Mesenchymal stem cell (in vitro differentiated cells and primary cell): Measurements from ENCODE around the gene QPCT.

ENCODE experiments used
- DNase-seq: peaks from one replicate; pipeline ENCODE4 v3.0.0-alpha.2; 2013
- H2AFZ ChIP-seq: one replicate; pipeline ENCODE4 v1.6.1; 2013; ENCODE audit warnings: low read depth, mild to moderate bottlenecking, control low read depth, inconsistent platforms, low read length, moderate library complexity
- H2AK5ac ChIP-seq: 2 replicates; pipeline ENCODE4 v1.6.1; 2013; ENCODE audit warnings: low read length, moderate library complexity, mild to moderate bottlenecking, inconsistent platforms; ENCODE audit not compliant: severe bottlenecking
- H2BK120ac ChIP-seq: one replicate; pipeline ENCODE4 v1.6.1; 2013; ENCODE audit warnings: low read depth, mild to moderate bottlenecking, inconsistent platforms, low read length, moderate library complexity
- H2BK12ac ChIP-seq, 2 experiments: one replicate each; pipeline ENCODE4 v1.6.1; 2013; ENCODE audit warnings: inconsistent platforms in 2 of 2, low read length in 2 of 2, mild to moderate bottlenecking in 2 of 2, moderate library complexity in 2 of 2, control low read depth in 1 of 2
- H2BK15ac ChIP-seq: one replicate; pipeline ENCODE4 v1.6.1; 2013; ENCODE audit warnings: mild to moderate bottlenecking, low read depth, inconsistent platforms; ENCODE audit not compliant: poor library complexity, severe bottlenecking
- H2BK5ac ChIP-seq: 2 replicates; pipeline ENCODE4 v1.6.1; 2013; ENCODE audit warnings: low read depth, mild to moderate bottlenecking, low read length, control low read depth, inconsistent platforms; ENCODE audit not compliant: poor library complexity, severe bottlenecking
- H3K14ac ChIP-seq, 2 experiments: one replicate each; pipeline ENCODE4 v1.6.1; 2013; ENCODE audit warnings: inconsistent platforms in 2 of 2, low read length in 2 of 2, control low read depth in 1 of 2, mild to moderate bottlenecking in 1 of 2, moderate library complexity in 1 of 2
- H3K18ac ChIP-seq, 2 experiments: one replicate each; pipeline ENCODE4 v1.6.1; 2013; ENCODE audit warnings: inconsistent platforms in 2 of 2, low read length in 2 of 2, control low read depth in 1 of 2, low read depth in 1 of 2, mild to moderate bottlenecking in 1 of 2
- H3K23ac ChIP-seq, 2 experiments: one replicate each; pipeline ENCODE4 v1.6.1; 2013; ENCODE audit warnings: inconsistent platforms in 2 of 2, low read length in 2 of 2, mild to moderate bottlenecking in 2 of 2, moderate library complexity in 2 of 2, control low read depth in 1 of 2
- H3K27ac ChIP-seq: 2 replicates; pipeline ENCODE4 v1.5.1; 2013; ENCODE audit warnings: mild to moderate bottlenecking, moderate library complexity, low read length, control low read depth, inconsistent platforms; ENCODE audit not compliant: poor library complexity, severe bottlenecking
- H3K27me3 ChIP-seq, 2 experiments: 2 replicates each; pipeline versions ENCODE4 v1.6.1 to v1.7.0; 2013; ENCODE audit warnings: low read length in 2 of 2, mild to moderate bottlenecking in 2 of 2, moderate library complexity in 2 of 2, control low read depth in 1 of 2, inconsistent platforms in 1 of 2; ENCODE audit not compliant: control insufficient read depth in 1 of 2, insufficient read depth in 1 of 2
- H3K36me3 ChIP-seq, 2 experiments: 2 replicates each; pipeline versions ENCODE4 v1.6.1 to v1.7.0; 2013; ENCODE audit warnings: low read length in 2 of 2, control low read depth in 1 of 2, inconsistent platforms in 1 of 2, low read depth in 1 of 2, mild to moderate bottlenecking in 1 of 2; ENCODE audit not compliant: insufficient read depth in 2 of 2, control insufficient read depth in 1 of 2
- H3K4ac ChIP-seq, 2 experiments: one replicate each; pipeline ENCODE4 v1.6.1; 2013; ENCODE audit warnings: inconsistent platforms in 2 of 2, low read length in 2 of 2, mild to moderate bottlenecking in 2 of 2, moderate library complexity in 2 of 2, control low read depth in 1 of 2, low read depth in 1 of 2
- H3K4me1 ChIP-seq: 2 replicates; pipeline ENCODE4 v1.6.1; 2013; ENCODE audit warnings: low read depth, low read length, control low read depth; ENCODE audit not compliant: control insufficient read depth, insufficient read depth
- H3K4me2 ChIP-seq: 2 replicates; pipeline ENCODE4 v1.6.1; 2013; ENCODE audit warnings: low read length, mild to moderate bottlenecking, inconsistent platforms; ENCODE audit not compliant: poor library complexity, severe bottlenecking
- H3K4me3 ChIP-seq, 2 experiments: 2 replicates each; pipeline versions ENCODE4 v1.5.1 to v1.7.0; 2013; ENCODE audit warnings: low read length in 2 of 2, mild to moderate bottlenecking in 2 of 2, control low read depth in 1 of 2, low read depth in 1 of 2; ENCODE audit not compliant: insufficient read depth in 1 of 2
- H3K79me1 ChIP-seq: replicated peaks from 2 replicates; pipeline ENCODE4 v1.6.1; 2013; ENCODE audit warnings: mild to moderate bottlenecking, control low read depth, low read length, inconsistent platforms; ENCODE audit not compliant: poor library complexity, severe bottlenecking
- H3K9ac ChIP-seq: 2 replicates; pipeline ENCODE4 v1.7.0; 2013; ENCODE audit warnings: mild to moderate bottlenecking, low read length, moderate library complexity
- H3K9me3 ChIP-seq: 2 replicates; pipeline ENCODE4 v1.7.0; 2013; ENCODE audit warnings: mild to moderate bottlenecking, low read length; ENCODE audit not compliant: control insufficient read depth
- H4K8ac ChIP-seq: one replicate; pipeline ENCODE4 v1.6.1; 2013; ENCODE audit warnings: inconsistent platforms, mild to moderate bottlenecking, low read length, moderate library complexity
- H4K91ac ChIP-seq: one replicate; pipeline ENCODE4 v1.6.1; 2013; ENCODE audit warnings: mild to moderate bottlenecking, low read length, inconsistent platforms
- WGBS: methylation state at CpG from one replicate; pipeline ENCODE4 v1.1.7; 2013; ENCODE audit warnings: mixed read lengths; 5-methylcytosine and 5-hydroxymethylcytosine counted together

QPCT gene

DNA sequence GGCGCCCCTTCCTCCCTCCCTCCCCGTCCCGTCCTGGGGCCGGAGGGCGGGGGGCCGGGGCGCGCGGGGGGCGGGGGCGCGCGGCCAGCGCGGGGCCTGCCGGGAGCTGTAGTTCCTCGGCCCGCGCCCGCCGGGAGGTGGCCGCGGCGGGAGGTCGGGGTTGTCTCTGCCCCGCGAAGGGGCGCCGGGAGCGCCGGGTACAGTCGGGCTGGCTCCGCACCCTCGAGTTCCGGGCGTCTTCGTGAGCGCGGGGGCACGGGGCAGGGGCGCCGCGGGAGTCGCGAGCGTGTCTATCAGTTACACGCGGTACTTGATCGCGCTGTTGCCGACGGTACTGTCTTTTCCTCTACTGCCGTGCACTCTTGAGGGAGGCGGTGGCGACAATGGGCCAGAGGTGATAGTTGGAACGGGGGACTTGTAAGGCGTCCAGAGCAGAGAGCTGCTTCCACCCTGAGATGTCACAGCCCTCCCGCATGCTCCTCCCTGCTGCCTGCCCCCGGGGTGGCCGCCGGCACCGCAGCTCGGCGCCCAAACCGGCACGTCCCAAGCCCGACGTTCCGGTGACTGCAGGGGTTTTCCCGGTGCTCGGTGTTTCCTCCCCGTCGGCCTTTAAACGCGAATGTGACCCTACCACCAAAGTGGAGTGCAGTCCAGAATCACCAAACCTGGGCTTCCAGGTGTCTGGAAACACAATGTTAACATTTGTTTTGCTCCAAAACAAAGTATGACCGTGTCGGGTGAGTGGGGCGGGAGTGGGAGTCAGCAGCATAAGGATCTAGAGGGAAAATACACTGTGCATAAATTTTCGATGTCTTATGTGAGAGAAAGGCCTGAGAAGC, 19.4 kb upstream of the QPCT start, which contains the start of gene PRKD3:
Gene PRKD3, minus strand, starts transcription at position 48 of the 839 bp plus-strand sequence. CDS start 8,309 bp downstream, outside the sequence.
- Histone ChIP-seq H3K23ac (peak within 1 kb of the TSS; percentile 49 to 56), H3K27ac (no peak within 1 kb of the TSS), H3K4me2 (peak within 1 kb of the TSS; percentile 89), H2AFZ (peak within 1 kb of the TSS; percentile 91), H3K9ac (peak within 1 kb of the TSS; percentile 90), H3K4ac (peak within 1 kb of the TSS; percentile 24 to 91), H2BK120ac (peak within 1 kb of the TSS; percentile 90), H4K91ac (peak within 1 kb of the TSS; percentile 82), H4K8ac (peak within 1 kb of the TSS; percentile 93), H3K4me1 (peaks cover 3% of the 10 kb centered on the region), H3K18ac (peak within 1 kb of the TSS; percentile 88 to 91), H3K14ac (peak within 1 kb of the TSS in 1 of 2 experiments; percentile 80), H3K36me3 (no peaks in the 10 kb centered on the region), H3K27me3 (no peaks in the 10 kb centered on the region), H2AK5ac (no peak within 1 kb of the TSS), H2BK5ac (no peak within 1 kb of the TSS), H3K4me3 (peak within 1 kb of the TSS; percentile 93 to 94), H3K9me3 (no peaks in the 10 kb centered on the region), H3K79me1 (no peaks in the 10 kb centered on the region), H2BK12ac (peak within 1 kb of the TSS; percentile 3 to 96), H2BK15ac (peak within 1 kb of the TSS; percentile 89)
- 4% methylated on average over 44 of the region's 79 CpGs for WGBS
- DNase-seq, result peak; percentile 70

DNA sequence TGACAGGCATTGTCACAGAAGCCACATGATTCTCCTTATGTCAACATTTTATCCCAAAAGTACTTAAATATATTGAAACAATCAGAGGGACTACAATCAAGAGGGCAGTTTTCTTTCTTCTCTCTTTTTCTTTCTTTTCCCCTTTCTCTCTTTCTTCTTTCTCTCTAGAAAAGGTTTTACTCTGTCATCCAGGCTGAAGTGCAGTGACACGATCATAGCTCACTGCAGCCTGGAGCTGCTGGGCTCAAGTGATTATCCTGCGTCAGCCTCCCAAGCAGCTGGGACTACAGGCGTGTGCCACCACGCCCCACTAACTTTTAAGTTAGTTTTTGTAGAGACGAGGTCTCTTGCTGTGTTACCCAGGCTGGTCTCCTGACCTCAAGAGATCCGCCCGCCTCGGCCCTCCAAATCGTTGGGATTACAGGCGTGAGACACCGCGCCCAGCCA, 18.8 kb upstream of the QPCT start:
- peak overlapping the region in 1 of 2 experiments; percentile 68 for H3K4ac ChIP-seq
- H3K4me3 ChIP-seq, result peak overlapping the region in 1 of 2 experiments; percentile 93
- no peak overlapping the region for H2BK5ac ChIP-seq
- WGBS, result 92% methylated on average over 12 of the region's 12 CpGs
- H2BK12ac ChIP-seq, result peak overlapping the region in 1 of 2 experiments; percentile 7
- H3K79me1 ChIP-seq, result no peaks in the 10 kb centered on the region
- H2AK5ac ChIP-seq, result no peak overlapping the region
- H3K27me3 ChIP-seq, result no peaks in the 10 kb centered on the region
- H3K9me3 ChIP-seq, result no peaks in the 10 kb centered on the region
- no peak overlapping the region for H2BK15ac ChIP-seq
- no peak overlapping the region for H4K91ac ChIP-seq
- no peak overlapping the region for H2AFZ ChIP-seq
- H3K4me1 ChIP-seq, result peaks cover 3% of the 10 kb centered on the region
- no peak overlapping the region for H3K14ac ChIP-seq
- no peak overlapping the region for H2BK120ac ChIP-seq
- H3K36me3 ChIP-seq, result no peaks in the 10 kb centered on the region
- peak overlapping the region; percentile 90 for H3K9ac ChIP-seq
- H3K4me2 ChIP-seq, result peak overlapping the region; percentile 85
- peak overlapping the region in 1 of 2 experiments; percentile 25 for H3K18ac ChIP-seq
- DNase-seq, result no peak
- no peak overlapping the region for H3K27ac ChIP-seq
- H4K8ac ChIP-seq, result peak overlapping the region; percentile 36
- H3K23ac ChIP-seq, result no peak overlapping the region

DNA sequence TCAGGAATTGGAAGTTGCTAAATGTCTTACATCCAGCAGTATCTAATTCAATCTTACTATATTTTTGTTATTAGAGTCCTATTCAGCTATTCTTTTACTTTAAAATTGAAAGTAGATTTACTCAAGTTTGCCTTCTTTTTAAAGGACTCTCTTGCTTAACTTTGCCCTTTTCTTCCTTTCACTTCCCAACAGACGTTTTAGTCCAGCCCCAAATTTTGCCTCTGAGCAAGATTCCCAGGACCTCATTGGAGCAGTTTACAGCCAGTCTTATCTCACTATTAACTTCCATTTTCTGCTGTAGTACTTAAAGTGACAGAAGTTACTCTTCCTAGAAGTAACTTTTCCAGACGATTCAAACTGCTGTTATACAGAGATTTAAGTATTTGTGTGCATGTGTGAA, 18.1 kb upstream of the QPCT start:
- no peak overlapping the region for H2BK12ac ChIP-seq
- no peak overlapping the region for H2BK120ac ChIP-seq
- H3K18ac ChIP-seq, result no peak overlapping the region
- no peak overlapping the region for H3K4ac ChIP-seq
- H3K14ac ChIP-seq, result no peak overlapping the region
- H2BK5ac ChIP-seq, result no peak overlapping the region
- DNase-seq, result peak; percentile 92
- H2BK15ac ChIP-seq, result no peak overlapping the region
- peaks cover 3% of the 10 kb centered on the region for H3K4me1 ChIP-seq
- H4K91ac ChIP-seq, result no peak overlapping the region
- no peak overlapping the region for H2AK5ac ChIP-seq
- H3K23ac ChIP-seq, result no peak overlapping the region
- no peak overlapping the region for H2AFZ ChIP-seq
- no peak overlapping the region for H3K27ac ChIP-seq
- H3K79me1 ChIP-seq, result no peaks in the 10 kb centered on the region
- H3K9ac ChIP-seq, result peak overlapping the region; percentile 90
- H3K36me3 ChIP-seq, result no peaks in the 10 kb centered on the region
- H3K27me3 ChIP-seq, result no peaks in the 10 kb centered on the region
- 0% methylated on average over 1 of the region's 2 CpGs for WGBS
- H3K4me3 ChIP-seq, result peak overlapping the region in 1 of 2 experiments; percentile 93
- H3K9me3 ChIP-seq, result no peaks in the 10 kb centered on the region
- no peak overlapping the region for H4K8ac ChIP-seq
- H3K4me2 ChIP-seq, result no peak overlapping the region

GRCh38 chr2:37326866-37327634, 17.4 kb upstream of the QPCT start:
- no peak overlapping the region for H2AK5ac ChIP-seq
- no peak overlapping the region for H2BK15ac ChIP-seq
- no peak overlapping the region for H3K23ac ChIP-seq
- H3K27me3 ChIP-seq, result no peaks in the 10 kb centered on the region
- no peak overlapping the region for H2BK12ac ChIP-seq
- no peak overlapping the region for H3K14ac ChIP-seq
- H3K4me2 ChIP-seq, result no peak overlapping the region
- H3K9ac ChIP-seq, result peak overlapping the region; percentile 90
- H3K36me3 ChIP-seq, result no peaks in the 10 kb centered on the region
- H2BK5ac ChIP-seq, result no peak overlapping the region
- 88% methylated on average over 6 of the region's 8 CpGs for WGBS
- no peak overlapping the region for H3K27ac ChIP-seq
- no peak overlapping the region for H3K18ac ChIP-seq
- H3K4me3 ChIP-seq, result peak overlapping the region in 1 of 2 experiments; percentile 93
- H3K4me1 ChIP-seq, result peaks cover 3% of the 10 kb centered on the region
- no peak for DNase-seq
- H3K79me1 ChIP-seq, result no peaks in the 10 kb centered on the region
- no peak overlapping the region for H4K91ac ChIP-seq
- H2BK120ac ChIP-seq, result no peak overlapping the region
- no peaks in the 10 kb centered on the region for H3K9me3 ChIP-seq
- H3K4ac ChIP-seq, result no peak overlapping the region
- no peak overlapping the region for H4K8ac ChIP-seq
- H2AFZ ChIP-seq, result no peak overlapping the region
